SK-N-MC (cell line): Measurements from ENCODE around the gene TTC6.

Source experiments
- EZH2 ChIP-seq: fragments of 200-600 bp; sonication (generic); IDR thresholded peaks from one replicate; pipeline ENCODE4 v1.6.1; 2017; ENCODE audit warnings: antibody characterized with exemption
- POLR2AphosphoS5 ChIP-seq: IDR thresholded peaks from 2 replicates; pipeline ENCODE4 v1.6.1; 2012; ENCODE audit warnings: mild to moderate bottlenecking, low read depth, low read length, borderline replicate concordance

DNA sequence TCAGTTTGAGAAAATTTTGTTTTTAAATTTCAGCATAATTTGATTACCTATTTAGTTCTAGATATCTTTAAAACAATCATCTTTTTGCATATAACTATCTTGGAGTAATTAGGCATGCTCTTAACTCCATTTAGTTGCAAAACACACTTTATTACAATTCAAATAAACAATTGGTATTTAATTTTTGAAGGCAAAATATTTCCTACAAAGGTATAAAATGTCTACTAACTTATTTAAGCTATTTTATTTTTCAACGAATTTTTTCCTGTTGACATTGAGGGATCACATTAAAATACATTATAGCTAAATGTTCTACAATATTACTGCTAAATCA, 8.7 kb upstream of the TTC6 start:
- TF ChIP-seq POLR2AphosphoS5 (no peak), EZH2 (no peak)
